Lower lobe of right lung (tissue), 2 donors: ENCODE results near the gene UQCRH. TPM values are rescaled to one million over a fixed set of nuclear protein-coding genes. Genes with fewer than 3 reads are reported as not detected.

Experiments used
- ATAC-seq, 2 donors: fragments of 200-7000 bp; cut with Tn5 transposase; one replicate each; pipeline ENCODE4 v1.9.1; 2020 to 2022; ENCODE audit warnings: mild to moderate bottlenecking in 2 of 2, moderate library complexity in 2 of 2
- DNase-seq: peaks from one replicate; pipeline ENCODE4 v3.0.0-alpha.2; 2020
- H3K27ac ChIP-seq: fragments of 200-600 bp; one replicate; pipeline ENCODE4 v1.8.0; 2022
- H3K27me3 ChIP-seq: fragments of 200-600 bp; one replicate; pipeline ENCODE4 v1.8.0; 2022; ENCODE audit warnings: low read depth
- H3K36me3 ChIP-seq: fragments of 200-600 bp; one replicate; pipeline ENCODE4 v1.8.0; 2022; ENCODE audit warnings: mild to moderate bottlenecking
- H3K4me1 ChIP-seq: fragments of 200-600 bp; one replicate; pipeline ENCODE4 v1.8.0; 2022
- H3K4me3 ChIP-seq: fragments of 200-600 bp; one replicate; pipeline ENCODE4 v1.8.0; 2022; ENCODE audit warnings: mild to moderate bottlenecking
- H3K9me3 ChIP-seq: fragments of 200-600 bp; one replicate; pipeline ENCODE4 v1.8.0; 2022
- CTCF ChIP-seq: fragments of 200-600 bp; IDR thresholded peaks from one replicate; pipeline ENCODE4 v1.8.0; 2022; ENCODE audit warnings: antibody characterized with exemption, mild to moderate bottlenecking
- intact Hi-C: fragments of 100-400 bp; cut with DNase I; formaldehyde crosslinking; loops from one replicate; pipeline ENCODE4 v1.11.0; 2022
- total RNA-seq: library from RNA; stranded (reverse); fragmentation: NEBNext Ultra II Directional; extraction: Animal tissue kit (Norgen Biotek cat#: 25700); gene quantifications from one replicate; pipeline ENCODE4 v1.2.1, GENCODE V29; 2021
- donor health status: DM: no; HTN: yes; CAD: no; lungs with severe emphysema.

The UQCRH gene
- total RNA-seq, 1 donor from 2014 or later: 157 TPM

GRCh38 chr1:46268578-46268977, 34.9 kb upstream of the UQCRH start:
- Histone ChIP-seq H3K9me3 (no peaks in the 10 kb centered on the region), H3K27ac (no peak overlapping the region), H3K4me3 (no peak overlapping the region), H3K4me1 (no peaks in the 10 kb centered on the region), H3K27me3 (no peaks in the 10 kb centered on the region), H3K36me3 (no peaks in the 10 kb centered on the region)
- no peak for ATAC-seq
- TF ChIP-seq CTCF: no peak
- intact Hi-C loops: no loop called here
- DNase-seq: no peak

DNA sequence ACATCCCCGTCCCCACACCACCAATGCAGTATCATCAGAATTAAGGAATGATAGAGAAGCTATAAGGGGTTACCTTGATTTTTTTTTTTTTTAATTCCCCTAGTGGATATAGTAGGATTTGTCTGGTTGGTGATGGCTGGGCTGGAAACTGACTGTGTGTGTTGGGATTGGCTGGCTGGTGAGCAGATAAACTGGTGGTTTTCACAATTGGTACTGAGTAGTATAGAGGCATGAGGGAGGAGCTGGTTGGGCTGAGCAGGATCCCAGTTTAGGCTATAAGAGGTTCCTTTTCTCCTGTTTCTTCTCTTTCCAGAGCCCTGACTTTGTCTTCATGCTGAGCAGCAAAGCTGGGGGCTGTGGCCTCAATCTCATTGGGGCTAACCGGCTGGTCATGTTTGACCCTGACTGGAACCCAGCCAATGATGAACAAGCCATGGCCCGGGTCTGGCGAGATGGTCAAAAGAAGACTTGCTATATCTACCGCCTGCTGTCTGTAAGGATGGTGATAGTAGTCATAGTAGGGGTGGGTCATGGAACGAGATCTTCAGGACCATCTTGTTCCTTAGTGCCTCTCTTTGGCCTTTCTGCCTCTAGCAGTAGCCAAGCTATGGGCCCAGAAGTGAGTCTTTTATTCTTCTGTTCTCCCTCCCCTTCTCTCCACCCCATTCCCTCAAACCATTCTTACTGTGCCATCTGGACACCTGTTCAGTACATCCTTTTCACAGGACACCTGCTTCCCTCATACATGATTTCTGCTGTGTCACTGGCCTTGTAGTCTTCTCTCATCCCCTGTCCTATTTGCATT, 29.1 kb upstream of the UQCRH start:
- Histone ChIP-seq H3K9me3 (no peaks in the 10 kb centered on the region), H3K36me3 (peaks cover 23% of the 10 kb centered on the region), H3K4me3 (no peak overlapping the region), H3K27me3 (no peaks in the 10 kb centered on the region), H3K4me1 (no peaks in the 10 kb centered on the region), H3K27ac (no peak overlapping the region)
- DNase-seq (no peak), ATAC-seq (no peak)
- intact Hi-C loops: no loop called here
- no peak for TF ChIP-seq CTCF

DNA sequence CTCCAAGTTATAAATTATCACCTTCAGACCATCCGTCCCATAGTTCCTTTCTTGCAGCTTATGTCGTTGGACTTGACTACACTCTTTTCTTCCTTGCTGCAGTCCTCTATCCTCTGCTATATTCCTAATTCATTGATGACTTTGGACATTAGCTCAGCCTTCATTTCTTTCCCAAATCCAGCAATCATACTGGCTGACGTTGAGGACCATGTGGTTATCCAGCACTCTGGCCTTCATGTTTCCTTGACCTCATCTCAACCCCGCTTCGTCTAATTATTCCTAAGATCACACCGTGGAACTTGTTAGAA, 28.5 kb upstream of the UQCRH start:
- Histone ChIP-seq H3K4me3 (no peak overlapping the region), H3K4me1 (no peaks in the 10 kb centered on the region), H3K36me3 (peaks cover 28% of the 10 kb centered on the region), H3K9me3 (no peaks in the 10 kb centered on the region), H3K27ac (no peak overlapping the region), H3K27me3 (no peaks in the 10 kb centered on the region)
- DNase-seq (no peak), ATAC-seq (no peak)
- no peak for TF ChIP-seq CTCF
- intact Hi-C loops: no loop called here

- H3K27me3 ChIP-seq: no peaks in the 10 kb centered on the region
- H3K4me3 ChIP-seq: no peak overlapping the region
- H3K27ac ChIP-seq: no peak overlapping the region
- H3K4me1 ChIP-seq: no peaks in the 10 kb centered on the region
- no peaks in the 10 kb centered on the region for H3K9me3 ChIP-seq
- TF ChIP-seq CTCF: no peak
- intact Hi-C loops: no loop called here
- H3K36me3 ChIP-seq: peaks cover 53% of the 10 kb centered on the region
- DNase-seq (no peak), ATAC-seq (no peak)
Measured at GRCh38 chr1:46277658-46278373, 25.7 kb upstream of the UQCRH start.

- intact Hi-C loops: no loop called here
- no peak for TF ChIP-seq CTCF
- DNase-seq (no peak), ATAC-seq (no peak)
- Histone ChIP-seq H3K36me3 (peaks cover 63% of the 10 kb centered on the region), H3K4me3 (no peak overlapping the region), H3K27me3 (no peaks in the 10 kb centered on the region), H3K27ac (no peak overlapping the region), H3K4me1 (no peaks in the 10 kb centered on the region), H3K9me3 (no peaks in the 10 kb centered on the region)
Measured at GRCh38 chr1:46278807-46279206, 24.7 kb upstream of the UQCRH start.
